Fibroblast of the aortic adventitia (primary cell): ENCODE measurements around the gene NPTN. TPM values are rescaled to one million over a fixed set of nuclear protein-coding genes. Genes with fewer than 3 reads are reported as not detected.

ENCODE experiments used
- DNase-seq: peaks from one replicate; pipeline ENCODE4 v3.0.0-alpha.2; 2010; ENCODE audit warnings: low read depth
- H3K4me3 ChIP-seq: 2 replicates; pipeline ENCODE4 v1.5.1; 2011; ENCODE audit warnings: low read depth, mild to moderate bottlenecking, control low read depth, low read length, moderate library complexity
- total RNA-seq: library from RNA; depleted of rRNA; stranded (reverse); fragments of >200 nt; gene quantifications from 2 replicates; pipeline ENCODE4 v1.2.3, GENCODE V29; 2012; ENCODE audit warnings: low replicate concordance
- TF ChIP-seq, protein P1 (sequence below): IDR thresholded peaks from 2 replicates; pipeline ENCODE4 v1.5.1; 2011; ENCODE audit warnings: mild to moderate bottlenecking, low read length, control low read depth, inconsistent platforms; ENCODE audit not compliant: insufficient read depth

NPTN gene
- total RNA-seq, 1 donor, result 72.6 TPM

DNA sequence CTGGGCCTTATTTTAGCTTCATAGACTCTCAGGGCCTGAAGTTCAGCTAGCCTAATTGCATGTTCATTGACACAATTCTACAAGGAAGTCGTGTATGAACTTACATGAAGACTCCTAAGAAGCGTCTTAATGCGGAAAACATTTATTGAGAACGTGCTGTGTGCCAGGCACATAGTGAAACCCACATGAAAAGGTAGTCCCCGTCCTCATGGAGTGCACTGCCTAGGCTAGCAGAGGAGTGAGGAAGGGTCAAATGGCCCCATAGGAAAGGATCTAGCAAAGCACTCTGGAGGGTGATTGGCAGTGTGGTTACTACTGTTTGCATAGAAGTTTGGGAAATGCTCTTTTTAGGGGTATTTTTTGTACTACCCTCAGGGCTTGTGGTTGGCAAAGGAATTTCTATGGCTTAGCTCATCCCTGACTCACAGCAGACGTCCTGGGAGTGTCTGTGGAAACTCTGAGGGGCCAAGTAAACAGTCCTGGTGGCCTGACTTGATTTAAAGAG, 854 bp upstream of the NPTN start:
- peak overlapping the region; percentile 61 for H3K4me3 ChIP-seq
- TF ChIP-seq, protein P1, sequence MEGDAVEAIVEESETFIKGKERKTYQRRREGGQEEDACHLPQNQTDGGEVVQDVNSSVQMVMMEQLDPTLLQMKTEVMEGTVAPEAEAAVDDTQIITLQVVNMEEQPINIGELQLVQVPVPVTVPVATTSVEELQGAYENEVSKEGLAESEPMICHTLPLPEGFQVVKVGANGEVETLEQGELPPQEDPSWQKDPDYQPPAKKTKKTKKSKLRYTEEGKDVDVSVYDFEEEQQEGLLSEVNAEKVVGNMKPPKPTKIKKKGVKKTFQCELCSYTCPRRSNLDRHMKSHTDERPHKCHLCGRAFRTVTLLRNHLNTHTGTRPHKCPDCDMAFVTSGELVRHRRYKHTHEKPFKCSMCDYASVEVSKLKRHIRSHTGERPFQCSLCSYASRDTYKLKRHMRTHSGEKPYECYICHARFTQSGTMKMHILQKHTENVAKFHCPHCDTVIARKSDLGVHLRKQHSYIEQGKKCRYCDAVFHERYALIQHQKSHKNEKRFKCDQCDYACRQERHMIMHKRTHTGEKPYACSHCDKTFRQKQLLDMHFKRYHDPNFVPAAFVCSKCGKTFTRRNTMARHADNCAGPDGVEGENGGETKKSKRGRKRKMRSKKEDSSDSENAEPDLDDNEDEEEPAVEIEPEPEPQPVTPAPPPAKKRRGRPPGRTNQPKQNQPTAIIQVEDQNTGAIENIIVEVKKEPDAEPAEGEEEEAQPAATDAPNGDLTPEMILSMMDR, result no peak
- DNase-seq, result peak; percentile 92

DNA sequence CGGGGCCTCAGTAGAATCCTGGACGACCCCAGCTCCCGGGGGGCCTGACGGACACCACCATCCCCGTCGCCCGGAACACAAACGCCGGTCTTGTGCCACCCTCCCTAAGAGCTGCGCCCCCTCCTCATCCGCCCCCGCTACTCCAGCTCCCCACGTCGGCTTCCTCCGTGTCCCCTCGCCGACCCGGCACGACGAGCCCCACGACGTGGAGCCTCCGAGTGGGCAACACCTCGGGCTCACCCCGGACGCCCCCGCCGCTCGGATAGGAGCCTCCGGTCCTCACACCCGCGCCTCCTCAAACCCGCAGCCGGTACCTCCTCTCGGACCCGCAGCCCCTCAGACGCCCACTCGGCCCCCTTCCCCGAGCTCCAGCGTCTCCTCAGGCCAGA, 525 bp downstream of the NPTN start:
- TF ChIP-seq, protein P1, result no peak

DNA sequence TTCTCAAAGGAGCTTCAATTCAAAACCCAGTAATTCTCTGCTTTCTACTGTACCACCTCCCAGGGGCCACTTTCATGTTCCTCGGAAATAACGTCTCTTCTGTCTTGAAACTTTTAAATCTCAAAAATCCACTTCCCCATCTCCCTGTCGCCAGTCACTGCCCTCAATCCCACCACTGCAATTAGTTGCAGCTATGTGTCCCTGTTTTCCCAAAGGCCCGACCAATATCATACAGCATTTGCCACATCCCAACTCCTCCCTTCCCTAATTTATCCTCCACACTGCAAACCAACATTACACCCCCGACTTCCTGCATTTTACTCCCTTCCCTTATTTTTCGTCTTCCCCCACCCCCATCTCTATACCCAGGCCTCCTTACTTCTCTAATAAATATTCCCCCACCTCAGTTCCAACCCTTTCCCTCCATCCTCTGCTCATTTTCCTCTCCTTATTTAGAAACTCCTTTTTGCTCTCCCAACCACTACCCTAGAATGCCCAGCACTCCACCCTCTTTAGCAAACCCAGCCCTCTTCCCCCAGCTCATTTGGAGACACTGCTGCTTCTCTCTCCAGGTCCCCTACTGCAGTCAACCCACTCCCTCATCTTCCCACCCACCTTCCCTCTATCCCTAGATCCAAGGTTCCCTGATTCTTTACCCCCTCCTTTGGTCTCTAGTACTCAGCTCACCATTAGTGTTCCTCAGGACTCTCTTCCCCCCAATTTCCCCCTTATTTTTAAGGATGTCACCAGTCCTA, 1.1 kb downstream of the NPTN start:
- DNase-seq, result peak; percentile 61
- TF ChIP-seq, protein P1, result no peak
- H3K4me3 ChIP-seq, result peak overlapping the region; percentile 83

More for the DNA sequence above, 525 bp downstream of the NPTN start:
- no peak for DNase-seq
- peak overlapping the region; percentile 83 for H3K4me3 ChIP-seq

DNA sequence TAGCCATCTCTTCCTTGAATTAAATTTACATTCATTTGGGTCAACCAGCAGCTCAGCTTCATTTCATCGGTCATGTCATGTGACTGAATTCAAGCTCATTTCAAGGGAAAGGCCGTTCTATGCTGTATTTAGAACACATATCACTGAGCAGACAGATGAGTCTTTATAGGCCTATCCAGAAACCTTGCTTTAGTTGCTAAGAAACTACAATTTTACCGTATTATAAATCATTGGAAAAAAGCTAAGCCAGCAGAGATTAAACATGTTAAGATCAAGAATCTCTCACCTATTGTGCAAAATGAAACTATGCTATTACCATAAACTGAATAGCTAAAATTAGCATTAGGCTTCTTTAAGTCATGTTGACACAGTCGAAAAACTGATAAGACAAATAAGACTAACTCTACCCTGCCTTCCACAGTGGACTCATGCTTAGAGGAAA, 2.2 kb downstream of the NPTN start:
- TF ChIP-seq, protein P1, result no peak
- peak overlapping the region; percentile 83 for H3K4me3 ChIP-seq
- DNase-seq, result no peak

DNA sequence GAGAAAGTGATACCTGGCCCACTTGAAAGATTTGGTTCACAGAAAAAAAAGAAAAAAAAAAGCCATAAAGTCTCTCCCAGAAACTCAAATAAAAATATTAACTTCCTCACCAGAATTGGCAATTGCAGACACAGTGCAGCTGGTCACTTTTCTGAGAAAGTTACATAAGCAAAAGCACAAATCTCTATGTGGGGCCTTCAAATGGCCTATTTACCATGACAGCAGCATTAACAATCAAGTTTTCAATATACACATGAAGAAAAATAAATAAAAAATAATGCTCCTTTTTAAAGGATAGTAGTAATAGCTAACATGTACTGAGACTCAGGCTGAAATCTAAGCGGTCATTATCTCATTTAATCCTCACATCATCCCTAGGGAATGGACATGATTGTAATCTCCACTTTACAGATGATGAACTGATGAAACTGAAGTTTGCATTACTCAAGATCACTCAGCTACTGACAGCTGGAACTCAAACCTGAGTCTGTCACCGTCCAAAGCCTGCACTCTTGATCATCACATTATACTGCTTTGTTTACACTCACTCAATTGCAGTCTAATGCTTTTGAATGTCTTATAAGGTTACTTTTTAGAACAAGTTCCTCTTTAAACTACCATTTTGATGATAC, 3.3 kb downstream of the NPTN start:
- no peak for DNase-seq
- no peak overlapping the region for H3K4me3 ChIP-seq
- TF ChIP-seq, protein P1, result no peak

DNA sequence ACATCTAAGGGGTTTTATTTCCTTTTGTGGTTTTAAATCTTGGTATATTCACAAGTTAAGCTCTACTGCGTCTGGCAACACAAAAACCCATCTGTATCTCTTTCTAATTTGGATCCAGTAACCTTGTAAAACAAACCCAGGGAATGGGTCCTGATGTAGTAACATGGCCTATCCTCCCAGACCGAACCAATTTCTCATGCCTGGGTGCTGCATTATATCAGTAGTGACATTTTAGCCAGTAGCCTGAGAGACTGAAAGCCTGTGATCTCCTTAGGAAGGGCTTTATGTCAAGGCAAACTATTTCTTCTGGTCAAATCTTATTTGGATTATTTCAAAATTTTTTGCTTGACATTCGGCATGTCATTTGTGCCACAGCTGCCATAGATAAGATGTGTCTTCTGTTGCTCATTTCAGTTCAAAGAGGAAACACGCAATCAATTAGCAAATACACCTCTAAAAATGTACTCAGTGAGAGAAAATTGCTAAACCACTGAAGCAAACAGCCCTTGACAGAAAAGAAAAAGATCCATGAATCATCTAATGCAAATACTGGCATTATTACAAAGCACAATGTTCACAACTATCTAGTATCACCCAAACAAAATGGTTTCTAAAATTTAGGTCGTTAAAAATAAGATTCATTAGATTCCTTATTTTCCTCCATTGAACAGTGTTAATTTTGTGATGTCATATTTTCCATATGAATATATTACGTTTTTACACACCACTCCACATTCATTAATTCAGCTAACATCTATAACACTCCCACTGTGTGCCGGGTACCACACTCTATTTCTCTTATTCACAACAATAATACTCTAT, 4.0 kb downstream of the NPTN start:
- TF ChIP-seq, protein P1, result no peak
- H3K4me3 ChIP-seq, result no peak overlapping the region
- no peak for DNase-seq
